Uterus (tissue), 2 donors: ENCODE results near the gene NEDD4L.

ENCODE experiments used
- CTCF ChIP-seq, 4 experiments: fragments of 200-600 bp in 2 of 4; fragments of 450-650 bp in 2 of 4; sonication (generic) in 2 of 4; IDR thresholded peaks; one replicate each; pipeline ENCODE4 v1.5.1; 2016 to 2019; ENCODE audit warnings: antibody characterized with exemption in 4 of 4, mild to moderate bottlenecking in 2 of 4, moderate library complexity in 1 of 4
- POLR2A ChIP-seq, 2 donors: fragments of 450-650 bp; IDR thresholded peaks; one replicate each; pipeline ENCODE4 v1.6.1; 2016; ENCODE audit warnings: antibody characterized with exemption in 2 of 2, mild to moderate bottlenecking in 1 of 2, moderate library complexity in 1 of 2

DNA sequence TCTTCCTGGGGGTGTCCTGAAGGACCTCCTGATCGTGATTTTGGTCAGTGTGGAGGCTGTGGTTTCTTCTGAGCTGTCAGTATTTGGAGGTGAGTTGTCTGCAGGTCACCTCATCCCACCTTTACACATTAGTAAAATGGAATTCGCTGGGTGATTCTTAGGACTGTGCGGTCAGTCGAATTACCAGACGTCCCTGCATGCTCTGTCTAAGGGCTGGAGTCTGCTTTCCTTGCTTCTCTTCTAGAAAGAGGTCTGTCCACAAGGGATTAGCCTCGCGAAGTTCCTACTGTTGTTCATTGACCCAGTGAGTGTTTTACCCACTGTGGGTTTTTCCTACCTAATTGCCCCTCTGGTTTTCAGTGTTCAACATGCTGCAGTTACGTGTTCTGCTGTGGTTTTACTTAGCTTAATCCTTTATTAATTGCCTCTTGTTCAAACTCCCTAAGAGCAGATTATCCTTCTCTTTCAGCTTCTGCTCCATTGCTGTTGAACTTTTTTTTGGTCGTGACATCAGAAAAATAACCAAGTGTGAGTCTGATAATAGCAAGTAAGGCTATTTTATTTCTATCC lies 183.4 kb downstream of the NEDD4L start:
- no peak for TF ChIP-seq CTCF (IDR thresholded peaks at IDR 0.05)
- TF ChIP-seq POLR2A (IDR thresholded peaks at IDR 0.05), result no peak
